A204.1 (cell line): ENCODE data around the gene OR10H2.
"Not testable (repeated sequence)": the region's sequence is repeated elsewhere in the genome, so short reads cannot be mapped to it uniquely, and the experiment has no call there.

Source experiments
- FAIRE-seq: peaks from 2 replicates; lab custom pipeline; 2012; peaks lifted over from hg19 to GRCh38; lab: Jason Lieb, UNC

The OR10H2 gene

DNA sequence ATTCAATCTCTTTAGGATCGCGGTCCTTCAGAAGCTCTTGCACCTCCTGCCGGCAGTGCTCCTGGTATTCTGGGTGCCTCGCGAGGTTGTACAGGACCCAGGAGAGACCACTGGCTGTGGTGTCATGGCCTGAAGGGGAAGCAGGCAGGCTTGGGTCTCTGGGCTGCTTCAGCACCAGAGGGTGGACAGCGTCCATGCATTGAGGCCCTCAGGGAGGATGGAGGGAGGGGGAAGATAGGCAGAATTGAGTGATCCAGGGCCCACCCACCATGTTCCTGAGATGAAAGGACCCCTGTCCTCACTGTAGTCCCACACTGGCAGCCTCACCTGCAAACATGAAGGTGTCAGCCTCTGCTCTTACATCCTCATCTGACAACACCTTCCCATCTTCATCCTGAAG lies 41.8 kb downstream of the OR10H2 start:
- FAIRE-seq, result no peak

- FAIRE-seq, result not testable (repeated sequence)
These were observed 46.3 kb downstream of the OR10H2 start for GRCh38 chr19:15774159-15774558.

DNA sequence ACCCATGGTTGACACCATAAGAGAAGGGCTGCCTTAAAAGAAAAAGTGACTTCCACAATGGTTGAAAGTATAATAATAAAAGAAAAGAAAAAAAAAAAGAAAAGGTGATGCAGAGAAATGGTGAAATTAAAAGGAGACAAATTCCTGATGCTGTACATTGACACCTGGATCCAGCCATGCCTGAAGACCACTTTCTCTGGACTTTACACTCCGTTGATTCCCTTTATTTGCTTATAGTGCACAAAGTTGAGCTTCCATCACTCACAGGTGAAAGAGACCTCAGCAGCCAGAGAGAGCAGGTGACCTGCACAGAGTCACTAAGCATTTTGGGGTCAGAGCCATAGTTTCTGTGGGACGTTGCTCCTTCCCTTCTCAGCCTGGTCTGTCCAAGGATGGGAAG lies 47.4 kb downstream of the OR10H2 start:
- FAIRE-seq, result no peak

- no peak for FAIRE-seq
These were observed 48.4 kb downstream of the OR10H2 start for GRCh38 chr19:15776264-15776663.

DNA sequence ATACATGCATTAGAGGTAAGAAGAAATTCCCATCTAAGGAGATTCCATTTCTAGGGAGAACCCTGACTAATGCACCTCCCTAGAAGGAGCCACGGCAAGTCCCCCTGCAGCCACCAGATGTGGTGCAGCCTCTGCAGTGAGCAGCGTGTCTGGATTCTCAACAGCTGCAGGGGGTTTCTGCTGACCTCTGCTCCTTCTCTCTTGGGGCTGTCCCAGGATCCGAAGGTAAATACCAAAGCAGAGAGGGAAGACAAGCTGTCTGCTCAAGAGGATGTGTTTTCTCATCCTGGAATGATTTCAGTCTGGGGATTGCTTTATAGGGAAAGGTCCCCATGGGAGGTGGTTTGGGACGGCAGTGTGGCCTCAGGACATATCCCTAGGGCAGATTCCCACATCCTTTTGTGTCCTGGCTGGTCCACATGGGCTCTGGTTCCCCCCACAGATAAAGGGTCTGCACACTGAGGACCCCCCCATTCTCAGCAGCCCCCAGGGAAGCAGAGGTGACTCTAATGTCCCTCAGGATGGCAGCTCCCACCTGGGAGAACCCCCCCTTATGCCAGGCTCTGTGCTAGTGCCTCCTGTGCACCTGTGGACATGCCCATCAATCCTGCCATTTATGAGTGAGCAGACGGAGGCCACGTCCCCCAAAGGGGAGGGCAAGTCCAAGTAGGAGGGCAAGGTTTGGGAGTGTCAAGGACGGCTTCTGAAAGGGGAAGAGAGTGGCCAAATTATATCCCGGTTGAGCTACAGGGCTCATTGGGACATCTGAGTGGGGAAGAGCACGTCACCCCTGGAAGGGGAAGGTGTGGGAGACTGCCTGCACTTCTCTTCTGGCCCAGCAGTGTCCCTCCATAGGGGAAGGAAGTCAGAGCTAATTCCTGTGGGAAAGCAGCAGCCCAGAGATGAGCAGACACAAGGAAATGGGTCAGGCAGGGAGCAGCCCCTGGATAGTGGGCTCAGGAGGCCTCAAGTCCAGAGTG lies 49.5 kb downstream of the OR10H2 start:
- FAIRE-seq, result no peak
